Heart left ventricle (tissue), 13 donors: ENCODE results near the gene ANKRD53.

ENCODE experiments used
- POLR2A ChIP-seq, 2 donors: fragments of 450-650 bp; IDR thresholded peaks; one replicate each; pipeline ENCODE4 v1.6.1; 2017; ENCODE audit warnings: antibody characterized with exemption in 2 of 2, mild to moderate bottlenecking in 2 of 2, moderate library complexity in 2 of 2
- TF ChIP-seq, protein P1 (sequence below), 12 donors: fragments of 200-600 bp; sonication (generic) in 4 of 12; IDR thresholded peaks; one replicate each; pipeline versions ENCODE4 v1.5.0 to v1.8.0; 2018 to 2022; ENCODE audit warnings: antibody characterized with exemption in 12 of 12, mild to moderate bottlenecking in 5 of 12
- donor health status: ischemic (EF 13 %, LVEDD 7.1; RV severe dilation, severe dysfunction).
- donor health status: DM: no; HTN: yes; CAD: no.
- donor health status: DM: no; HTN: no; CAD: no.
- donor health status: ischemic (EF 25% LVEDD 6.9; RV normal size, moderate dysfunction).
- donor health status: ischemic (EF 25% LVEDD 5.7; RV mildly dilated, moderate dysfunction).
- donor health status: ischemic (EF 35%, LVEDD 5.7; RV mildly dilated, moderate dysfunction).
- donor health status: nonischemic (EF 11% LVEDD 7.7; RV severe dilation, severe dysfunction).
- donor health status: DM: yes; HTN: yes; CAD: no.
- donor health status: PGD.
- donor health status: ischemic (EF 29% LVEDD 5.4; RV normal size, mild dysfunction).
- donor health status: nonischemic (EF 23%, LVEDD 6.1; RV moderate dilation, normal function).

DNA sequence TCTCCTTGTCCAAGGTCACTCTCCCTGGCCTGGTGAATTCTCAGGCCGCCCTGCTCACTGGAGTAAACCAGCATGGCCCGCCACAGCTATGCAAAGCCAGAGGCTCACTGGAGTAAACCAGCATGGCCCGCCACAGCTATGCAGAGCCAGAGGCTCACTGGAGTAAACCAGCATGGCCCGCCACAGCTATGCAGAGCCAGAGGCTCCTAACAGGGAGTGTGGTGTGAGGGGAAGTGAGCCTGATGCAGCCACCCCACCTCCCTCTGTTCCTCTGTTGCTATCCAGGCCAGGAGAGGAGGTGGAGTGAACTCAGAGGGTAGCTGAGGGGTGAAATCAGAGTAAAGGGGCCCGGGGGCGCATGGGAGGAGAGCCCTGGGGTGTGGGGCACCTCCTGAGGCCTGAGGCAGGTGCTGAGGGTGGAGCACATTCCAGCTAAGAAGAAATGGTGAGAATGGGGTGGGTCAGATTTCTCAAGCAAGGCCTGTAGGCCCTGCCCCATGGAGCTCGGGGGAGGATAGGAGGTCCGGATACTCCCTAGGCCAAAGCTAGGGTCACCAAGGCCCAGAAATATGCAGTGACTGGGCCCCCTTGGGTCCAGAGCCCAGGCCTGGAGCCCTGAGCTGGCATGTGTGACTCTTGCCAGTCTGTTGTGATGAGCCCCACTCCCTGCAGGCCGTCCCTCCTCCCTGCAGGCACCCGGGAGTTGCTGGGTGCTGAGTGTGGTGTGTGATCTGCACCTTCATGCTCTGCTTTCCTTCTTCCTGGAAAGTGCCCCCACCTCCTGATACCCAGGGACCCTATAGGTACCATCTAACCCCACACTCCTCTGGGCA lies 41.2 kb upstream of the ANKRD53 start:
- TF ChIP-seq POLR2A (IDR thresholded peaks at IDR 0.05): no peak
- TF ChIP-seq, protein P1, sequence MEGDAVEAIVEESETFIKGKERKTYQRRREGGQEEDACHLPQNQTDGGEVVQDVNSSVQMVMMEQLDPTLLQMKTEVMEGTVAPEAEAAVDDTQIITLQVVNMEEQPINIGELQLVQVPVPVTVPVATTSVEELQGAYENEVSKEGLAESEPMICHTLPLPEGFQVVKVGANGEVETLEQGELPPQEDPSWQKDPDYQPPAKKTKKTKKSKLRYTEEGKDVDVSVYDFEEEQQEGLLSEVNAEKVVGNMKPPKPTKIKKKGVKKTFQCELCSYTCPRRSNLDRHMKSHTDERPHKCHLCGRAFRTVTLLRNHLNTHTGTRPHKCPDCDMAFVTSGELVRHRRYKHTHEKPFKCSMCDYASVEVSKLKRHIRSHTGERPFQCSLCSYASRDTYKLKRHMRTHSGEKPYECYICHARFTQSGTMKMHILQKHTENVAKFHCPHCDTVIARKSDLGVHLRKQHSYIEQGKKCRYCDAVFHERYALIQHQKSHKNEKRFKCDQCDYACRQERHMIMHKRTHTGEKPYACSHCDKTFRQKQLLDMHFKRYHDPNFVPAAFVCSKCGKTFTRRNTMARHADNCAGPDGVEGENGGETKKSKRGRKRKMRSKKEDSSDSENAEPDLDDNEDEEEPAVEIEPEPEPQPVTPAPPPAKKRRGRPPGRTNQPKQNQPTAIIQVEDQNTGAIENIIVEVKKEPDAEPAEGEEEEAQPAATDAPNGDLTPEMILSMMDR (IDR thresholded peaks at IDR 0.05): no peak
